Endothelial cell of umbilical vein (primary cell): ENCODE measurements around the gene ACSL6. TPM values are rescaled to one million over a fixed set of nuclear protein-coding genes. Genes with fewer than 3 reads are reported as not detected.

ENCODE experiments used
- BruUV-seq: library from RNA; stranded (reverse); fragments of 400-500 nt; replicated peaks from 2 replicates; lab custom pipeline; 2021; lab: Mats Ljungman, UMichigan
- CTCF ChIA-PET: fragments of 300-600, 350-600 bp; sonication (Branson Sonifier 250); formaldehyde crosslinking; loops from one replicate; lab custom pipeline; 2021; ENCODE audit warnings: antibody characterized with exemption, inconsistent platforms; lab: Charles Lee
- POLR2A ChIA-PET: fragments of 300-600, 350-600 bp; sonication (Branson Sonifier 250); formaldehyde crosslinking; loops from one replicate; lab custom pipeline; 2021; ENCODE audit warnings: antibody characterized with exemption, inconsistent platforms; lab: Charles Lee
- DNase-seq: peaks from one replicate; pipeline ENCODE4 v3.0.0-alpha.2; 2011; ENCODE audit warnings: low read depth, low spot score
- FAIRE-seq: peaks from 2 replicates; lab custom pipeline; 2011; peaks lifted over from hg19 to GRCh38; lab: Jason Lieb, UNC
- H2AFZ ChIP-seq: 2 replicates; pipeline ENCODE4 v1.6.0; 2012; ENCODE audit warnings: low read depth, low read length, control low read depth, inconsistent platforms
- H3K27ac ChIP-seq: 2 replicates; pipeline ENCODE4 v1.5.1; 2011; ENCODE audit warnings: low read depth, mild to moderate bottlenecking, control low read depth, low read length, moderate library complexity; ENCODE audit not compliant: insufficient read depth
- H3K27me3 ChIP-seq, 2 experiments: 2 replicates each; pipeline versions ENCODE4 v1.6.0 to v1.6.1; 2011; ENCODE audit warnings: low read length in 2 of 2, mixed read lengths in 1 of 2; ENCODE audit not compliant: control insufficient read depth in 2 of 2, insufficient read depth in 2 of 2
- H3K36me3 ChIP-seq, 2 experiments: 2 replicates in 1 of 2; 3 replicates in 1 of 2; pipeline ENCODE4 v1.5.1; 2011; ENCODE audit warnings: low read length in 2 of 2, mild to moderate bottlenecking in 1 of 2, moderate library complexity in 1 of 2; ENCODE audit not compliant: control insufficient read depth in 2 of 2, insufficient read depth in 2 of 2; ENCODE audit errors: extremely low read depth in 1 of 2
- H3K4me1 ChIP-seq: 3 replicates; pipeline ENCODE4 v1.5.1; 2011; ENCODE audit warnings: mild to moderate bottlenecking, low read length; ENCODE audit not compliant: control insufficient read depth, insufficient read depth; ENCODE audit errors: extremely low read depth
- H3K4me2 ChIP-seq: 2 replicates; pipeline ENCODE4 v1.6.1; 2011; ENCODE audit warnings: low read length, control low read depth, mixed read lengths; ENCODE audit not compliant: insufficient read depth
- H3K4me3 ChIP-seq, 3 experiments: fragments of 200-600 bp in 1 of 3; sonication (generic), shearing (Covaris generic) in 1 of 3; replicated peaks in 1 of 3; 2 replicates each; pipeline ENCODE4 v1.5.1; 2011 to 2016; ENCODE audit warnings: control low read depth in 3 of 3, low read length in 3 of 3, mild to moderate bottlenecking in 2 of 3, inconsistent platforms in 1 of 3, low read depth in 1 of 3, moderate library complexity in 1 of 3; ENCODE audit not compliant: insufficient read depth in 1 of 3
- H3K79me2 ChIP-seq: 2 replicates; pipeline ENCODE4 v1.6.0; 2012; ENCODE audit warnings: low read length, inconsistent platforms; ENCODE audit not compliant: control insufficient read depth, insufficient read depth
- H3K9ac ChIP-seq: replicated peaks from 2 replicates; pipeline ENCODE3; 2011; ENCODE audit warnings: low read length, control low read depth; ENCODE audit not compliant: insufficient read depth; ENCODE audit errors: extremely low read depth
- H3K9me1 ChIP-seq: replicated peaks from 3 replicates; pipeline ENCODE4 v1.6.0; 2011; ENCODE audit warnings: mild to moderate bottlenecking, low read length; ENCODE audit not compliant: control insufficient read depth, insufficient read depth; ENCODE audit errors: extremely low read depth
- H3K9me3 ChIP-seq: replicated peaks from 2 replicates; pipeline ENCODE4 v1.5.1; 2012; ENCODE audit warnings: low read length, inconsistent platforms; ENCODE audit not compliant: control insufficient read depth, insufficient read depth
- H4K20me1 ChIP-seq: replicated peaks from 2 replicates; pipeline ENCODE3; 2011; ENCODE audit warnings: mild to moderate bottlenecking, low read length; ENCODE audit not compliant: control insufficient read depth, insufficient read depth; ENCODE audit errors: extremely low read depth
- CTCF ChIP-seq, 2 donors: IDR thresholded peaks; 1 replicate in 1 of 2; 2 replicates in 1 of 2; pipeline ENCODE4 v1.5.1; 2011; ENCODE audit warnings: low read length in 2 of 2, mild to moderate bottlenecking in 2 of 2, moderate library complexity in 2 of 2, control low read depth in 1 of 2, inconsistent platforms in 1 of 2, low read depth in 1 of 2; ENCODE audit not compliant: insufficient read depth in 1 of 2; ENCODE audit errors: extremely low read depth in 1 of 2
- EZH2 ChIP-seq: IDR thresholded peaks from 2 replicates; pipeline ENCODE4 v1.6.1; 2012; ENCODE audit warnings: borderline replicate concordance, low read depth, mild to moderate bottlenecking, moderate library complexity, low read length, inconsistent platforms; ENCODE audit not compliant: severe bottlenecking
- FOS ChIP-seq: IDR thresholded peaks from 2 replicates; pipeline ENCODE4 v1.6.1; 2011; ENCODE audit warnings: mild to moderate bottlenecking, low read length, moderate library complexity, borderline replicate concordance; ENCODE audit not compliant: insufficient read depth
- GATA2 ChIP-seq: IDR thresholded peaks from 2 replicates; pipeline ENCODE4 v1.7.0; 2011; ENCODE audit warnings: low read depth, mild to moderate bottlenecking, moderate library complexity, mixed read lengths, low read length; ENCODE audit not compliant: insufficient read length, insufficient read depth
- JUN ChIP-seq: IDR thresholded peaks from 2 replicates; pipeline ENCODE4 v1.6.1; 2011; ENCODE audit warnings: borderline replicate concordance, low read depth; ENCODE audit not compliant: insufficient read length, insufficient read depth
- MAX ChIP-seq: IDR thresholded peaks from 2 replicates; pipeline ENCODE4 v1.6.1; 2011; ENCODE audit not compliant: insufficient read depth, insufficient read length
- MYC ChIP-seq: IDR thresholded peaks from one replicate; pipeline ENCODE4 v1.6.1; 2011; ENCODE audit warnings: mild to moderate bottlenecking, low read depth, low read length
- POLR2A ChIP-seq: IDR thresholded peaks from 2 replicates; pipeline ENCODE4 v1.6.1; 2012; ENCODE audit warnings: low read depth, mild to moderate bottlenecking, control low read depth, low read length
- POLR2AphosphoS5 ChIP-seq: IDR thresholded peaks from 2 replicates; pipeline ENCODE4 v1.6.1; 2012; ENCODE audit warnings: low read depth, mild to moderate bottlenecking, control low read depth, low read length, moderate library complexity; ENCODE audit not compliant: insufficient read depth
- dilution Hi-C: fragments of 300-500 bp; cut with MboI; formaldehyde crosslinking; loops from one replicate; pipeline ENCODE4 v1.15.0; 2019; ENCODE audit warnings: low sequenced_read_pairs; ENCODE audit not compliant: extremely low pct_ligation_motif_present
- intact Hi-C: fragments of 100-400 bp; cut with micrococcal nuclease; formaldehyde crosslinking; loops from one replicate; pipeline ENCODE4 v1.10.0; 2022
- polyA plus RNA-seq, 4 experiments: library from polyadenylated mRNA; depleted of rRNA in 3 of 4; stranded (reverse) in 3 of 4; unstranded in 1 of 4; fragments of >200 nt; gene quantifications; 2 replicates each; pipeline versions ENCODE4 v1.2.1 to v1.2.3, GENCODE V29; 2011 to 2012; ENCODE audit warnings: missing spikeins in 1 of 4
- total RNA-seq: library from RNA; stranded (reverse); gene quantifications from 2 replicates; pipeline ENCODE4 v1.2.3, GENCODE V29; 2021

Gene ACSL6
- total and polyA plus RNA-seq, 2 donors (not counting 3 experiments of a cell fraction or from before 2014, with no cell fraction given): not detected

GRCh38 chr5:132056610-132057497 lies 45.4 kb upstream of the ACSL6 start:
- ChIA-PET POLR2A (no interaction called here), CTCF (interaction anchor here (0.9 to 1.1 kb wide), 2 partner anchors 9 to 468 kb away, joined by 4 to 5 read pairs; no protein-coding TSS in a partner anchor)
- Histone ChIP-seq H3K4me3 (no peak overlapping the region), H3K36me3 (no peaks in the 10 kb centered on the region), H3K27ac (no peak overlapping the region), H4K20me1 (no peaks in the 10 kb centered on the region), H2AFZ (no peak overlapping the region), H3K9me3 (no peaks in the 10 kb centered on the region), H3K4me2 (no peak overlapping the region), H3K4me1 (no peaks in the 10 kb centered on the region), H3K9ac (no peak overlapping the region), H3K79me2 (no peaks in the 10 kb centered on the region), H3K27me3 (peaks cover 0 to 1% of the 10 kb centered on the region in 2 experiments), H3K9me1 (no peaks in the 10 kb centered on the region)
- intact Hi-C loops (no loop called here), dilution Hi-C loops (no loop called here)
- FAIRE-seq (no peak), DNase-seq (no peak)
- no TSS peak for BruUV-seq
- no peak for TF ChIP-seq MYC
- no peak for TF ChIP-seq GATA2
- TF ChIP-seq JUN: no peak
- TF ChIP-seq POLR2A: no peak
- TF ChIP-seq POLR2AphosphoS5: no peak
- TF ChIP-seq EZH2: no peak
- TF ChIP-seq MAX: no peak
- TF ChIP-seq FOS: no peak
- TF ChIP-seq CTCF (IDR thresholded peaks at IDR 0.05; ENCODE audit: extremely low read depth in 1 of 2, insufficient read depth in 1 of 2, low read depth in 1 of 2, low read length in 2 of 2): no peak
